NCI-H146 treated with DMSO at 0.1 percent for 48 hours (cell line): Measurements from ENCODE around the gene IFT25.
"Not testable (repeated sequence)": the region's sequence is repeated elsewhere in the genome, so short reads cannot be mapped to it uniquely, and the experiment has no call there.

Source experiments
- DNase-seq: peaks from one replicate; lab custom pipeline; 2025; ENCODE audit not compliant: unreplicated experiment; lab: John Stamatoyannopoulos, UW

IFT25 gene

DNA sequence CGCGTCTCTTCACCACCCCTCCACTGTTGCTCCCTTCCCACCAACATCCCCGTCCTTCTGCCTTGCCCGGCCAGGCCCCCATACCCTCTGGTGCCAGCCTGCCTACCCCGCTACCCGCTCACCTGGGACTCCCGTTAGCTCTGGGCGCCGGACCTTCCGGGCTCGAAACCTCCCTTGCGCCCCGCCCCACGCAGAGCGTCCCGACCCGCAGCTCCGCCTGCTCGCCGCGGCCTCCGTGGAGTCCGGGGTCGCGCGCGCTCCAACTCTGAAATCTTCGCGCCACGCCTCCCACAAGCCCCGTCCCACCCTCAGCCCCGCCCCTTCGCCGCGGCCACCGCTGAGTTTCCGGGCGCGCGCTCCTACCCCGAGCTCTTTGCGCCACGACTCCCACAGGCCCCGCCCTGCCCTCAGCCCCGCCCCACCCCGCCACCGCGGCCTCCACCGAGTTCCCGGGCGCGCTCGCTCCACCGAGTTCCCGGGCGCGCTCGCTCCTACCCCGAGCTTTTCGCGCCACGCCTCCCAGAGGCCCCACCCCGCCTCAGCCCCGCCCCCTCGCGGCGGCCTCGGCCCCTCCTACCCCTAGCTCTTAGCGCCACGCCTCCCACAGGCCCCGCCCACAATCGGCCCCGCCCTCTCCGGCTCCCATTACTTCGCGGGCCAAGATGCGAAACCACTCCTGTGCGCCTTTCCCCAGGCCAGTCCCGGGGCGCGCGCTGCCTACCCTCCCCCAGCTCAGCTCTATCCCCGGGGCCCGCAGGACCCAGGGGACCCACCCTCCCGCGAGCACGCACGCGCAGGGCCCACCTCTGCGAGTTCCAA is at the start of gene IFT25:
Gene IFT25 (minus strand): TSS at position 267 of the 819 bp plus-strand sequence. CDS start 5,617 bp downstream, outside the sequence.
- DNase-seq = peak; percentile 86

DNA sequence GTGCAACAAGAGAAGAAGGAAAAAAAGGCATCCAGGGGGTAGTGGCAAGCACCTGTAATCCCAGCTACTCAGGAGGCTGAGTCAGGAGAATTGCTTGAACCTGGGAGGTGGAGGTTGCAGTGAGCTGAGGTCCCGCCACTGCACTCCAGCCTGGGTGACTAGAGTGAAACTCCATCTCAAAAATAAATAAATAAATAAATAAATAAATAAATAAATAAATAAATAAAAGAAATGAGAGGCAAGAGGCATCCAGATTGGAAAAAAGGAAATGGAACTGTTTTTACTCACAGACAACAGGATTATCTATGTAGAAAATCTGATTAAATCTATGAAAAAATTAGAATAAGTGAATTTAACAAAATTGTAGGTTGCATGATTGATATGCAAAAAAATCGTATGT is 49.0 kb upstream of the IFT25 start:
- not testable (repeated sequence) for DNase-seq

DNA sequence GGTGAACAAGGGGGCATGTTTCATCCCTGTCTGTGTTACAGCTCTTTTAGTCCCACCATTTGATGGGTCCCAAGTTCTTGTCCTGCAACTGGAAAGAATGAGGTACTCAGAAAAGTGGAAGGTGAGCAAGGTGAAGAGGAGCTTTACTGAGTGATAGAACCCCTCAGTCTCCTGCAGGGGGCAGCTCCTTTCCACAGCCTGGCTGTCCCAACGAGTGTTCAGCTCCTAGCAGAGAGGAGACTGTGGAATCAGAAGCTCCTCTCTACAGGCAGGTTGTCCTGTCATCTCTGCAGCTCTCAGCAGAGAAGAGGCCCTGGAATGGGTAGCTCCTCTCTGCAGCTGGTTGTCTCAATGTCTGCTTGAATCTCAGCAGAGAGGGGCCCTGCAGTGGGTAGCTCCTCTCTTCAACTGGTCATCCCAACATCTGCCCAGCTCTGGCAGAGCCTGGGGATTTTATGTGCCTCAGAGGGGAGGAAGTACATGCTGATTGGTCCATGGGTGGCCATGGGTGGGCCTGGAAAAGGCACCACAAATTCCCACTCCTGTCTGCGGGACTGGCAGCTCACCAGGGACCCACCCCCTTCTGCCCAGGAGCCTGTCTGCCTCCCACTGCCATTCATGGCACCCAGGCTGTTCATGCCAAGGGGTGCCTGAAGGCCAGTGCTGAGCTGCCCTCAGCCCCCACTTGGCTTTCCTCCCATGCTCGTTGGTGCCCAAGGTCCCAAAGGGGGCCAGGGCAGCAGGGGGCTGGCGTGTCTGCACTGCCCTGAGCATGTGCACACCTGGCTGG is 46.8 kb upstream of the IFT25 start:
- no peak for DNase-seq

DNA sequence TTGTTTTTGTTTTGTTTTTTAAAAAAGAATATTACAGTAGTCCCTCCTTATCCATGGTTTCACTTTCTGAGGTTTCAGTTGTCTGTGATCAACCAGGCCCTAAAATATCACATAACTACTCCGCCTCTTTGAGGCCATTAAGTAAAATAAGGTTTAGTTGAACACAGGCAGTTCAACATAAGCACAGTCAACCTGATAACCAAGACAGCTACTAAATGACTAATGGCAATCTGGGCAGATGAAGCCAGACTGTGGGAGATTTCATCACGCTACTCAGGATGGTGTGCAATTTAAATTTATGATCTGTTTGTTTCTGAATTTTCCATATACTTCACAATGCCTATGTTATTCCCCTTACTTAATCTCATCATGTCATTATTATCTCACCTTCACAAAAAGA is 42.4 kb upstream of the IFT25 start:
- DNase-seq = no peak

DNA sequence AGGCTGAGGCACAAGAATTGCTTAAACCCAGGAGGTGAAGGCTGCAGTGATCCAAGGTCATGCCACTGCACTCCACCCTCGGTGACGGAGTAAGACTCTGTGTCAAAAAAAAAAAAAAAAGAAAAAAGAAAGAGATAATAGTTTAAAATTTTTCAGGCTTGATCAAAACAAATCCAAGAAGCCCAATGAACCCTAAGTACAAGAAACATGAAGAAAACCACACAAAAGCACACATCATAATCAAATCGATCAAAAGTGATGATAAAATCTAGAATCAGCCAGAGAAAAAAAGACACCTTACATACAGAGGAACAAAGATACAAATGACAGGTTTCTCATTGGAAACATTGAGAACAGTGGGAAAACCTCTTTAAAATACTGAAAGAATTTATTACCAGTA is 41.0 kb upstream of the IFT25 start:
- DNase-seq = no peak

DNA sequence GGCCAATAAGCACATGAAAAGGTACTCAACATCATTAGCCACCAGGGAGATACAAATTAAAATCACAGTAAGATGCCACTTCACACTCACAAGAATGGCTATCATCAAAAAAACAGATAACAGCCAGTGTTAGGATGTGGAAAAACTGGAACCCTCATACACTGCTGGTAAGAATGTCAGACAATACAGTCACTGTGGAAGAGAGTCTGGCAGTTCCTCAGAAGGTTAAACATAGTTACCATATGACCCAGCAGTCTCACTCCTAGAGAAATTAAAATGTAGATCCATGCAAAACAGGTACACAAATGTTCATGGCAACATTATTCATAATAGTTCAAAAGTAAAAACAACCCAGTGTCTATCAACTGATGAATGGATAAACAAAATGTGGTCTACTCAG is 39.2 kb upstream of the IFT25 start:
- DNase-seq = no peak

DNA sequence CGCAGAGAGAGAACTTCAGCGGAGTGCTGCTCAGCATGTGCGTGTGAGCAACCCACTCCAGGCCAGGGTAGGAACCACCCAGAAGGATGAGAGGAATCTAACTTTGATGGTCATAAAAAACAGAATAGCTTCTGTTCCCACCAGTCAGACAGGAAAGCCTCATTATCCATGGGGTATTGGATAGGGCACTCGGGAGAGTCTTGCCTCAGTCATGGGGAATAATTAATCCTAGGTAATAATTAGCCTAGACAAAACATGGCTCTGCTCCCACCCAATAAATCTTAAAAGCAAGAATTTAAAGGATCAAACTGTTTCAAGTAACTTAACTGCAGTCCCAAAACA is 37.2 kb upstream of the IFT25 start:
- DNase-seq = no peak

DNA sequence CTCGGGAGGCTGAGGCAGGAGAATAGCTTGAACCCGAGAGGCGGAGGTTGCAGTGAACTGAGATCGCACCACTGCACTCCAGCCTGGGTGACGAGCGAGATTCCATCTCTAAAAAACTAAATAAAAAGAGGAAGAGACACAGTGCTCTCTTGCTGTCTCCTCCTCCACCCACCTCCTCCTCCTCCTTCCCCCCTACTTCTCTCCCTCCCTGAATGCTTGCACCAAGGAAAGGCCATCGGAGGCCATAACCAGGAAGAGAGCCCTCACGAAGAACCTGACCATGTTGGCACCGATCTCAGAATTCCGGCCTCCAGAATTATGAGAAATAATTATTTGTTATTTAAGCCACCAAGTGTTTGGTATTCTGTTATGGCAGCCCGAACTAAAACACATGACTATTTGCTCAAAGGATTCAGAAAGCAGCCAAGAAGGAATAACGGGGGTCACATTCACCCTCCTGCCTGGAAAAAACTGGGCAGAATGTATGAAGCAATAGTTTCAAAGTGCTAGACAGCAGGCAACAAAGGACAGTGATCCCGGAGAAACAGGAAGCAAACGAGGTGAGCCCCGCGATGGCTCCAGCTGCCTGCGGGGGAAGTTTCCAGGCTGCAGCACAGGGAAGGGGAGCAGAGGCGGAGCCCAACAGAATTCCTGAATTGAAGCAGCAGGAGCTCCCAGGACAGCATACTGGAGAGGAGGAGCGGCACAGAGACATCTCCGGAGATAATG is 36.7 kb upstream of the IFT25 start:
- DNase-seq = peak; percentile 12

DNA sequence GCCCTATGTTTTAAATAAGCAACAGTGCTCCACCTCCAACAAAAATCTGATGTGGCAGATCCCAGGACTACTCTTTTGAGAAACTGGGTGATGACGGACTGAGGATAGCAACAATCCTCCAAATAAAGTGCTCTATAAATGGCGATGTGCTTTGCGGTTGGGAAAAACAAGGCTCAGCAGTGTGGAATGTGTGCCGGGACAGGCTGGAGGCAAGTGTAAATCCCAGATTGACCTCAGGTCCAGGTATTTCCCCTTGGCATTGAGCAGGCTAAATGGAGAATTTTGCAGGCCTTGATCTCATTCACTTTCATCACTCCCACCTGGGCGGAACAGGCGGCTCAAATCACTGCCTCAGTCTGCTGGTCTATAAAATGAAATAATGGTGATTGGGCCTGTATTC is 35.7 kb upstream of the IFT25 start:
- DNase-seq = no peak

DNA sequence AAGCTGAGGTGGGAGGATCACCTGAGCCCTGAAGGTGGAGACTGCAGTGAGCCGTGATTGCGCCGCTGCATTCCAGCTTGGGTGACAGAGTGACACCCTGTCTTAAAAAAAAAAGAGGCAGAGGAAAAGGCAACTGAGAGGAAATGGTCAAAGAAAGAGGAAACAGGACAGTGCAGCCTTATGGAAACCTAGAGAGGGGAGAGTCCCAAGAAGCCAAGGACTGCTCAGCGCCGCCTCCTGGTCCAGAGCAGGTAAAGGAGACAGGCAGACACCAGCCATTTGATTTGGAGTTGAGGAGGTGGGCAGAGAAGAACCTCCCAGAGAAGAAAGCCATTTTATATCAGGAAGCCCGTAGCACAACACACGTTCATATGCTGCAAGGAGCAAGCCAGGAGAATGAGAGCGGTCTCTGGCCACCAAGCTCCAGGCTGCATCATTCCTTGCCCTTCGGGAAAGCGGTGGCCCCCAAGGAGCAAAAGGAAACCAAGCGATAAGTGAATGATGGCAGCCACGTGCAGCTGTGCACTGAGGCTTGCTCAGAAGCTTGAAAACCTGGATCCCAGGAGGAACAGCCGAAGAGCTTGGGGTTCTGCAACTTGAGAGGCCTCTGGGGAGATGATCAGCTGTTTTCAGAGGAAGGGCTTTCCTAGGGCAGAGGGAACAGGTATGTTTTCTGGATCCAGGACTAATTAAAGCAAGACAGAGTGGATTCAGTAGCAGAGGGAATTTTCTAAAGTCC is 34.4 kb upstream of the IFT25 start:
- no peak for DNase-seq

DNA sequence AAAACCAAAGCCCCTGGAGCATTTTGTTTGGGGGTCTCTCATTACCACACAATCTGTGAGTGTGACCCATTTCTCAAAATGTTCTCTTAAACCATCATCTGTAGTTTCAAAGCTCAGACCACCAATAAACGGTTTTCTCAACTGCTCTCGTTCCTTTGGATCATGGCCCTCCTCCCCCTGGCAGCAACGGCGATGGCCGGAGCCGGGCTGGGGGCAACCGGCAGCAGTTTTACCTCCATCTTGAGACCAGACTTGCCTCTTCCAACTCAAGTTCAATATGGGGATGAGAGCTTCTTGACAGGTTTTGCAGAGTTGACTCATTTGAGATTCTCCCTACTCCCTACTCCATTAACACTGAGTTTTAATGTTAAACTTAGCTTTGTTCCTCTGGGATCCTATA is 30.4 kb upstream of the IFT25 start:
- DNase-seq = no peak

DNA sequence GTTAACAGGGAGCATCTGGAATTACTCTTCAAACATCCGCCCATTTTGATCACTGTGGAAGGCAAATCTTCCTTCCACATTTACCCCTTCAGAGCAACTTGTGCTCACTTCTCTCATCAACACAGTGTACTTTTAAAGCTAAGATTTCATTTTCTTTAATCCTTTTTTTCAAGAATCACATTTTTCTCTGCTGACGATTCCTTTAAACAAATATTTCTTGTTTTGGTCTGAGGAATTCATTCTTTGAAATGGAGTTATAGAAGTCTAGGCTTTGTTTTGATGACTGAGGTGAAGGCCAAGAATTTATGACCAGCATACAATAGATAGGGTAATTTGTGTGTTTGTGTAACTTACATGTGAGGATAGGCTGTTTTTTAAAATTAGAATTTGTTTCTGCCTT is 26.2 kb upstream of the IFT25 start:
- no peak for DNase-seq

DNA sequence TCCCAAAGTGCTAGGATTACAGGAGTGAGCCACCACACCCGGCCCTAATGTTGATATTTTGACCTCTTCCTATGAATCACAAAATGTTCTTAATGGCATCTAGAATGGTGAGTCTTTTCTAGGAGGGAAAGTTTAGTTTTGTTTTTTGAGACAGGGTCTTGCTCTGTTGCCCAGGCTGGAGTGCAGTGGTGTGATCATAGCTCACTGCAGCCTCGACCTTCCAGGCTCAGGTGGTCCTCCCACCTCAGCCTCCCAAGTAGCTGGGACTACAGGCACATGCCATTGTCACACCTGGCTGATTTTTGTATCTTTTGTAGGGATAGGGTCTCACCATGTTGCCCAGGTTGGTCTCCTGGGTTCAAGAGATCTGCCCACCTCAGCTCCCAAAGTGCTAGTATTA is 23.8 kb upstream of the IFT25 start:
- not testable (repeated sequence) for DNase-seq

DNA sequence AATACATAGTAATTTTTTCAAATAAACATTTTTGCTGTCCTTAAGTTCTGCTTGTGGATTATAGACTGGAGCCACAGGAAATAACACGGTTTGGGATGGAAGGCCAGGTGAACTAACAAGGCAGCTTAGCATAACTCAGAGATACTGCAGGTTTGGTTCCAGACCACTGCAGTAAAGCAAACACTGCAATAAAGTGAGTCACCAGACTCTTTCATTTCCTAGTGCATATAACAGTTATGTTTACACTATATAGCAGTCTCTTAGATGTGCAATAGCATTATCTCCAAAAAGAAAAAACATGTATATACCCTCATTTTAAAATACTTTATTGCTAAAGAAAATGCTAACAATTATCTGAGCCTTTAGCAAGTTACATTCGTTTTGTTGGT is 22.6 kb upstream of the IFT25 start:
- DNase-seq = peak; percentile 31

DNA sequence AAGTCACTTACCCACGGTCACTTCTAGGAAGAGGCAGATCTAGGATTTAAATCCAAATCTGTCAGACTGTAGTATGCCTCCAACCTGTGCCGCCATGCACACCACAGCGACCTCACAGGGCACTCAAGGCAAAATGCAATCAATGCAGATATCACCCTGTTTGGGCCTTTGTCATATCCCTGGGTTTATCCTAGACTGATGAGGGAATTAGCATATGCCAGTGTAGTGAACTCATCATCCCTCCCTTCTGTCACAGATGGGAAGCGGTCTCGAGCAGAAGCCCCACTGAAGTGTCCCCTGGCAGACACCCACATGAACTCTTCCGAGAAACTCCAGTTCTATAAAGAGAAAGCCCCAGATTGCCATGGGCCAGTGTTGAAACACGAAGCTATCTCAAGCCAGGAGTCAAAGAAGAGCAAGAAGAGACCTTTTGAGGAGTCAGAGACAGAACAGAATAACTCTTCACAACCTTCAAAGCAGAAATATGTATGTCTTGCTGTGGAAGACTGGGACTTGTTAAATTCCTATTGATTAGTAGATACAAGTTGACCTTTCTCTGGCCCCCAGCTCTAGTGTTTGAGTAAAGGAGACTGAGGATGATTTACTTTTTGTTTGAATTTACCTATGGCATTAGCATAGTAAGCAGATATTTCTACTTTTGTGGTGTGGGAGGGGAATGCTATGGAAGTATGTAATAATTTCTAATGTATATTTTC is 22.1 kb upstream of the IFT25 start:
- no peak for DNase-seq

DNA sequence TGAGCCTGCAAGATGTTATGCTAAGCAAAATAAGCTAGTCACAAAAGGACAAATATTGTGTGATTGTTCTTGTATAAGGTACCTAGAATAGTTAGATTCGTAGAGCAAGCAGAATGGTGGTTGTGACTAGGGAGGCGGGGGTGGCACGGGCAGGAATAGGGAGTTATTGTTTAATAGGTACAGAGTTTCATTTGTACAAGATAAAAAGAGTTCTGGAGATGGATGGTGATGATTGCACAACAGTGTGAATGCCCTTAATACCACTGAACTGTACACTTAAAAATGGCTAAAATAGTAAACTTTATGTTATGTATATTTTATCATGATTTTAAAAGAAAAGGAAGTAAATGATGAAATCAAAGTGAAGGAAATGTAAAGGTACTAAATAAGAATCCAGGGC is 21.3 kb upstream of the IFT25 start:
- no peak for DNase-seq

DNA sequence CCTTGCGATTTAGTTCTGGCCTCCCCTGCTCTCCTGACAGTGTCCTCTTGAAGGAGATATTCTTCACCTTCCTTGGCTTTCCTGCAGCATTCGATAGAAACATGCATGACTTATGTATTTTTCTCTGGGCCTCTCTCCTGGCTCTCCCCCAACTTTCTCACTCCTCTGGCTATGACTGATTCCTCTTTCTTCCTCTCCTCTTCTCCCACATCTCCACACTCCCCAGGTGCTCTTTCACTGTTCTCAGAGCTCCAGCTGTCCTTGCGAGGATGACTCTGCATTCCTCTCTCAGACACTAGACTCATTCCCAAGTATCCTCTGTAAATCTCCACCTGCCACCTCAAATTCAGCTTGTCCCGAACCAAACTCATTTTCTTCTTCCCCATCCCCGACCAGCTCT is 18.6 kb upstream of the IFT25 start:
- DNase-seq = no peak

DNA sequence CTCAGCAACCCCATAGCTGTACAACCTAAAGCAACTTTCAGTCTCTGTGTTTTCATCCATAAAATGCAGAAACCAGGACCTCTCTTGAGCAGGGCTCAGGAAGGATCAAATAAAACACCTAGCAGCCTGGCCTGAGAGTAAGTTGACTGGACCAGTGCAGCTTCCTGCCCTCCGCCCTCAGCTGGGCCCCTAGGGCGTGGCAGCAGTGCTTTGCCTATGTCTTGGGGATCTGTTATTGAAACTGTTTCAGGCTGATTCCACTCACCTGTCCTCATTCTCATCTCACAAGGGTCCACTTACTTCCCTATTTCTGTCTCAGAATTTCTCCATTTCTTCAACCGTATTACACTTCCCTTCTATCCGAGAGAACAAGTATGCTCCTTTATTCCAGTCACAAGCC is 18.0 kb upstream of the IFT25 start:
- DNase-seq = no peak

DNA sequence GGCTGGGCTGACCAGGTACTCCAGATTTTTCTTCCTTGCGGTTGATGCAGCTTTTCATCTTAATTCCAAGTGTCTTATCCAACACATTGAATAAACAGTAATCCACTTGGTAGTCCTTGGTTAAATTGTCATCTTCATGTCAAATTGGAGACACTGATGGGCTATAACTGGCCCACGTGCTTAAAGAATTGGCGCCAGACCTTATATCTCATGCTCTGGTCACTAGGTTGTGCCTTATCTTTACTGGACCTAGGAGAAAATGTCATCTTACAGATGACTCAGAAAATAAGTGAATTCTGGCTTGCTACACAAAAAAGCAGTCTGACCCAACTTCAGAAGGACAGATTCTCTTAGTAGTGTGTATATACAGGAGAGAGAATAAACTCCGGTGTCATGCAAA is 16.9 kb upstream of the IFT25 start:
- no peak for DNase-seq

DNA sequence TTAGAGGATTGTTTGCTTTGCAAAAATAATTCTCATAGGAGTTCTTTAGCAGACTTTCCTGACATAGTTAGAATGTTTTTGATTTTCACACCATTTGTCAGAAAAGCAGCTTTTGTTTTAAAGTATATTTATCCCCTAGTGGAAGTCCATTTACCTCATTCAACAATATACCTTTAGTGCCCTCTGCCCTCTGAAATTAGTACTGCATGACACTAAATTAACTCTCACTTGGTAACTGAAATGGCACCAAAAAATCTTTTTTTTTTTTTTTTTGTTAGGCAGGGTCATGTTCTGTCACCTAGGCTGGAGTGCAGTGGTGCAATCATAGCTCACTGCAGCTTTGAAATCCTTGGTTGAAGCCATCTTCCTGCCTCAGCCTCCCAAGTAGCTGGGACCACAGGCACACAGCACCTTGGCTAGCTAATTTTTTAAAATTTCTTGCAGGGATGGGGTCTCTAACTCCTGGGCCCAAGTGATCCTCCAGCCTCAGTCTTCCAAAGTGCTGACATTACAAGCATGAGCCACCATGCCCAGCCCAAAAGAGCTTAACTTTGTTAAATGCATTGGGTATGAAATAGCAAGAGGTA is 14.3 kb upstream of the IFT25 start:
- no peak for DNase-seq
